Upper lobe of right lung (tissue), 1 donor: Measurements from ENCODE around the gene ACTR3. TPM values are rescaled to one million over a fixed set of nuclear protein-coding genes. Genes with fewer than 3 reads are reported as not detected.
A peak's percentile ranks its signal among the peaks of the same experiment; 100 is the strongest.

Experiments used
- ATAC-seq: fragments of 200-7000 bp; cut with Tn5 transposase; one replicate; pipeline ENCODE4 v1.9.1; 2020; ENCODE audit warnings: mild to moderate bottlenecking, moderate library complexity
- DNase-seq: peaks from one replicate; pipeline ENCODE4 v3.0.0-alpha.2; 2020
- H3K27ac ChIP-seq: fragments of 200-600 bp; one replicate; pipeline ENCODE4 v1.8.0; 2022
- H3K27me3 ChIP-seq: fragments of 200-600 bp; one replicate; pipeline ENCODE4 v1.8.0; 2022; ENCODE audit warnings: mild to moderate bottlenecking
- H3K36me3 ChIP-seq: fragments of 200-600 bp; one replicate; pipeline ENCODE4 v1.8.0; 2022
- H3K4me1 ChIP-seq: fragments of 200-600 bp; one replicate; pipeline ENCODE4 v1.8.0; 2022
- H3K4me3 ChIP-seq: fragments of 200-600 bp; one replicate; pipeline ENCODE4 v1.8.0; 2022; ENCODE audit warnings: mild to moderate bottlenecking
- H3K9me3 ChIP-seq: fragments of 200-600 bp; one replicate; pipeline ENCODE4 v1.8.0; 2022
- intact Hi-C: fragments of 100-400 bp; cut with DNase I; formaldehyde crosslinking; loops from one replicate; pipeline ENCODE4 v1.11.0; 2022
- total RNA-seq: library from RNA; stranded (reverse); fragmentation: NEBNext Ultra II Directional; extraction: Animal tissue kit (Norgen Biotek cat#: 25700); gene quantifications from one replicate; pipeline ENCODE4 v1.2.1, GENCODE V29; 2021
- TF ChIP-seq, protein P1 (sequence below): fragments of 200-600 bp; IDR thresholded peaks from one replicate; pipeline ENCODE4 v1.8.0; 2022; ENCODE audit warnings: antibody characterized with exemption
- donor health status: DM: no; HTN: yes; CAD: no; lungs with severe emphysema.

The ACTR3 gene
- total RNA-seq, 1 donor from 2014 or later = 229 TPM

GRCh38 chr2:113888641-113889470 lies 1.0 kb upstream of the ACTR3 start:
- TF ChIP-seq, protein P1, sequence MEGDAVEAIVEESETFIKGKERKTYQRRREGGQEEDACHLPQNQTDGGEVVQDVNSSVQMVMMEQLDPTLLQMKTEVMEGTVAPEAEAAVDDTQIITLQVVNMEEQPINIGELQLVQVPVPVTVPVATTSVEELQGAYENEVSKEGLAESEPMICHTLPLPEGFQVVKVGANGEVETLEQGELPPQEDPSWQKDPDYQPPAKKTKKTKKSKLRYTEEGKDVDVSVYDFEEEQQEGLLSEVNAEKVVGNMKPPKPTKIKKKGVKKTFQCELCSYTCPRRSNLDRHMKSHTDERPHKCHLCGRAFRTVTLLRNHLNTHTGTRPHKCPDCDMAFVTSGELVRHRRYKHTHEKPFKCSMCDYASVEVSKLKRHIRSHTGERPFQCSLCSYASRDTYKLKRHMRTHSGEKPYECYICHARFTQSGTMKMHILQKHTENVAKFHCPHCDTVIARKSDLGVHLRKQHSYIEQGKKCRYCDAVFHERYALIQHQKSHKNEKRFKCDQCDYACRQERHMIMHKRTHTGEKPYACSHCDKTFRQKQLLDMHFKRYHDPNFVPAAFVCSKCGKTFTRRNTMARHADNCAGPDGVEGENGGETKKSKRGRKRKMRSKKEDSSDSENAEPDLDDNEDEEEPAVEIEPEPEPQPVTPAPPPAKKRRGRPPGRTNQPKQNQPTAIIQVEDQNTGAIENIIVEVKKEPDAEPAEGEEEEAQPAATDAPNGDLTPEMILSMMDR = no peak
- DNase-seq (peak; percentile 73), ATAC-seq (no peak)
- Histone ChIP-seq H3K4me3 (peak overlapping the region; percentile 89), H3K4me1 (peaks cover 35% of the 10 kb centered on the region), H3K27me3 (no peaks in the 10 kb centered on the region), H3K27ac (peak overlapping the region; percentile 96), H3K9me3 (no peaks in the 10 kb centered on the region), H3K36me3 (no peaks in the 10 kb centered on the region)
- intact Hi-C loops = no loop called here

DNA sequence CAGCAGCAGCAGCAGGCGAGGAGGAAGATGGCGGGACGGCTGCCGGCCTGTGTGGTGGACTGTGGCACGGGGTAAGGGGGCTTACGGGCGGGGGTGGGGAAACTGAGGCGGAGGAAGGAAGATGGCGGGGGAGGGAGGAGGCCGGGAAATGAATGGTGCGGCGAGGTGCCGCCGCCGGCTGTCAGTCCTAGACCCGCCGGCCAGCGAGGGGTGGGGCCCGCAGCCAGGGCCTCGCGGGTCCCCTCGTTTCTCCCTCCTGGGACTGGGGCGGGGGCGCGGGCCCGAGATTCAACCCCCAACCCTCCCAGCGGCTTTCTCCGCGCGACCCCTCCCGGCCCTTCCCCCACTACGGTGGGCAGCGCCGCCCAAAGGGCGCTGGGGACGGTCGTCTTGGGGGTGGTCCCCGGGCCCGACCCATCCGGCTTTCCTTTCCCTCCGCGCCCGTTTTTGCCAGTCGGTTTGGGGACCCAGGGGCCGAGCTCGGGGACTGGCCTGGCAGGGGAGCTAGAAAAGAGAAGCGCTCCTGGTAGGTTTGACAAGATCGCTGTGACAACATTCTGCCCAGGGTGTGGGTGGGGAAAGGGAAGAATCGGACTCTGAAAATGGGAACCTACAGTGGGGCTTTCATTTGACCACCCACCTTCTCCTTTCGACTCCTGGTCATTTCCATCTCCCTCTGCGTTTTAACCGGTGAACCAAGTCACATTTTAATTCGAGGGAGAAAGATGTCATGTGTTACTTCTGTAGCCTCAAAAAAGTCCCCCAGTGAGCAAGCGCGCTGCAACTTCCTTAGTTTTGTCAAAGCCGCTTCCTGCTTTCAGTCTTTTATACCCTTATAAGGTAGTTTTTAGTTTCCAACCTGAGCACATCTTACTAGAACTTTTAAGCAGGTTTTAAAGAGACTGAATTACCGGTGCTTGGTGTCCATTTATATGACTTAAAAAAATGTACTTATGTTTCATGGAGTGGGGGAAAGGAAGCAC lies 655 bp downstream of the ACTR3 start:
- Histone ChIP-seq H3K4me3 (peak overlapping the region; percentile 89), H3K27ac (peak overlapping the region; percentile 96), H3K4me1 (peaks cover 51% of the 10 kb centered on the region), H3K9me3 (no peaks in the 10 kb centered on the region), H3K27me3 (no peaks in the 10 kb centered on the region), H3K36me3 (no peaks in the 10 kb centered on the region)
- ATAC-seq = peak; percentile 54
- TF ChIP-seq, protein P1 = no peak
- DNase-seq = peak; percentile 79
- intact Hi-C loops = no loop called here

DNA sequence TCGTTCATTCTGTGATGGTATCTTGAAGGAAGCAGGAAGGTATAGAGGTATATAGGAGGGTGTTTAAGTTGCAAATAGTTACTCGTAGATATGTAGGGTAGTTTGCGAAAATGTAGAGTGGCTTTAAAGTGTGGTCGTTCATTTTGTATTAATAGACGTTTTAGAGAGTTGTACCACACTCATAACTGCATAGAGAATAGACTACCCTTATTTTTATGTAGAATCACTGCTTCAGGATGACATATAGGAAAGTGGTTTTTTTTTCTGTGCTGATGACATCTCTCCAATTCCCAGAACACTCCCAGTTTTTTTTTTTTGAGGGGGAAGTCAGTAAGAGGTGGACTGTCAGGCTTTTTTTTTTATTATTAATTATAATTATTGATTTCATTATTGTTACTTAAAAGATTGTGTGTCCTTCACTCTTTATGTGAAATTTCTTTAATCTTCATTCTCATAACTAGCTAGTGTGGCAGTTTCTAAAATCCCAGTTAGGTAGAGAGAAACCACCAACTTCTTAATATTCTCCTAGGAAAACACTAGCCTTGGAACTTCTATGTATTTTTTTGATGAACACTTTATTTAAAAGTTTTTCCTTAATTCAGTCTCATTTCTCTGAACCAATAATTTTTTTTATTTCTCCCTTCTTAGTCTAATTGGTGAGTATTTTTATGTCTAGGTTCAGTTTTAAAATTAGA lies 1.5 kb downstream of the ACTR3 start:
- Histone ChIP-seq H3K4me3 (peak overlapping the region; percentile 89), H3K27ac (peak overlapping the region; percentile 96), H3K27me3 (no peaks in the 10 kb centered on the region), H3K4me1 (peaks cover 57% of the 10 kb centered on the region), H3K9me3 (no peaks in the 10 kb centered on the region), H3K36me3 (no peaks in the 10 kb centered on the region)
- no peak for DNase-seq
- no peak for ATAC-seq
- TF ChIP-seq, protein P1 = no peak
- intact Hi-C loops = no loop called here

DNA sequence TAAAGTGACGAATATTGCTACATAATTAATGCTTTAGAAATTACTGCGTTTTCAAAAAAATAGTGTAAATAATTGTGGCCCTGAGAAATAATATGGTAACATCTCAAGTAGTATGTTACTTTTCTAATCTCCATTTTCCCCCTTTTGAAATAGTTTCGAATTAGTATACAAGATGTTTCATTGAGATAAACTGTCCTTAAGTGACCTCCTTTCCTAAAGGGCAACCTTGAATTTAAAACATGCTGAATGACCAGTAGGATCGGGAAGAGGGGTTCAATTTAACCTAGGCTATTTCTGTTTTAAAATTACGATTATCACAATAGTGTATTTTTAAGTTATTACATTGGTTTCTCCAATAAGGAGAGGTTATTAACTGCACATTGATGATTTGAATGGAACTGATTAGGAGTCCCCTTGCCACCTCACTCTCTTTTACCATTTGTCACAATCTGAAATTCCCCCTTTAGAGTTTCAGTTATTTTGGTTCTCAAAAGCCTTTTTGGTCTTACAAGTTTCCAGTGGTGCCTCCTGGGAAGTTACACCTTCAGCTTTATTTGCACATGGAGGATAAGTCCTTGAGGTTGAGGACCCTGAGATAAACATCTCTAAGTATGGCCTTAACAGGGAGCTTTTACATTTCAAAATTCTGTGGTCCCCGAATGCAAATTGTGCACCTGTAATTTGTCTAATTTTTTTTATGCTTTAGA lies 2.3 kb downstream of the ACTR3 start:
- no peaks in the 10 kb centered on the region for H3K27me3 ChIP-seq
- ATAC-seq = no peak
- TF ChIP-seq, protein P1 = no peak
- H3K27ac ChIP-seq = no peak overlapping the region
- peaks cover 59% of the 10 kb centered on the region for H3K4me1 ChIP-seq
- peak overlapping the region; percentile 89 for H3K4me3 ChIP-seq
- no peak for DNase-seq
- intact Hi-C loops = no loop called here
- no peaks in the 10 kb centered on the region for H3K36me3 ChIP-seq
- no peaks in the 10 kb centered on the region for H3K9me3 ChIP-seq
